Progenitor cell of endocrine pancreas (in vitro differentiated cells): Measurements from ENCODE around the gene VSTM2A. TPM values are rescaled to one million over a fixed set of nuclear protein-coding genes. Genes with fewer than 3 reads are reported as not detected.
"Not testable (repeated sequence)": the region's sequence is repeated elsewhere in the genome, so short reads cannot be mapped to it uniquely, and the experiment has no call there.

Experiments
- DNase-seq: peaks from one replicate; pipeline ENCODE4 v3.0.0; 2021; ENCODE audit warnings: low spot score; ENCODE audit not compliant: unreplicated experiment
- H3K27ac Mint-ChIP-seq: 2 replicates; pipeline ENCODE4 v1.8.0; 2021; ENCODE audit warnings: mild to moderate bottlenecking, moderate library complexity, mixed read lengths
- H3K27me3 Mint-ChIP-seq: 2 replicates; pipeline ENCODE4 v1.8.0; 2021; ENCODE audit warnings: mixed read lengths
- H3K36me3 Mint-ChIP-seq: 2 replicates; pipeline ENCODE4 v1.8.0; 2022; ENCODE audit warnings: mixed read lengths; ENCODE audit not compliant: insufficient read depth
- H3K4me1 Mint-ChIP-seq: 2 replicates; pipeline ENCODE4 v1.8.0; 2021; ENCODE audit warnings: low read depth, mixed read lengths
- H3K4me3 Mint-ChIP-seq: 2 replicates; pipeline ENCODE4 v1.8.0; 2021; ENCODE audit warnings: low read depth, mild to moderate bottlenecking, moderate library complexity, mixed read lengths
- H3K9me3 Mint-ChIP-seq: 2 replicates; pipeline ENCODE4 v1.8.0; 2021; ENCODE audit warnings: low read depth, mixed read lengths
- CTCF ChIP-seq: fragments of 200-600 bp; sonication (generic); IDR thresholded peaks from one replicate; pipeline ENCODE4 v1.5.0; 2021; ENCODE audit warnings: antibody characterized with exemption, mild to moderate bottlenecking; ENCODE audit not compliant: unreplicated experiment
- long read RNA-seq: library from polyadenylated mRNA; unstranded; transcript quantifications from one replicate; pipeline ENCODE4 v2.0.0, GENCODE V29; 2020
- total RNA-seq: library from RNA; stranded (reverse); gene quantifications from 2 replicates; pipeline ENCODE4 v1.2.1, GENCODE V29; 2021

Gene VSTM2A
- 1.1 TPM in 2 replicates for total RNA-seq
- long read RNA-seq: 0 reads

- peaks cover 4% of the 10 kb centered on the region for H3K4me1 Mint-ChIP-seq
- peaks cover 65% of the 10 kb centered on the region for H3K27me3 Mint-ChIP-seq
- peak within 1 kb of the TSS; percentile 68 for H3K4me3 Mint-ChIP-seq
Measured at GRCh38 chr7:54541669-54542625, at the start of gene VSTM2A. Gene VSTM2A, plus strand, starts transcription at chr7:54542375. Its CDS starts 356 bp downstream, at chr7:54542731.

GRCh38 chr7:54504531-54504930 lies 37.6 kb upstream of the VSTM2A start:
- not testable (repeated sequence) for DNase-seq, H3K4me3 Mint-ChIP-seq, H3K9me3 Mint-ChIP-seq, H3K27ac Mint-ChIP-seq, H3K4me1 Mint-ChIP-seq, H3K27me3 Mint-ChIP-seq, H3K36me3 Mint-ChIP-seq

More at GRCh38 chr7:54541669-54542625, at the start of gene VSTM2A:
- H3K9me3 Mint-ChIP-seq: no peaks in the 10 kb centered on the region
- DNase-seq: peak; percentile 64
- no peak within 1 kb of the TSS for H3K27ac Mint-ChIP-seq
- no peaks in the 10 kb centered on the region for H3K36me3 Mint-ChIP-seq
- TF ChIP-seq CTCF: peak; percentile 55

DNA sequence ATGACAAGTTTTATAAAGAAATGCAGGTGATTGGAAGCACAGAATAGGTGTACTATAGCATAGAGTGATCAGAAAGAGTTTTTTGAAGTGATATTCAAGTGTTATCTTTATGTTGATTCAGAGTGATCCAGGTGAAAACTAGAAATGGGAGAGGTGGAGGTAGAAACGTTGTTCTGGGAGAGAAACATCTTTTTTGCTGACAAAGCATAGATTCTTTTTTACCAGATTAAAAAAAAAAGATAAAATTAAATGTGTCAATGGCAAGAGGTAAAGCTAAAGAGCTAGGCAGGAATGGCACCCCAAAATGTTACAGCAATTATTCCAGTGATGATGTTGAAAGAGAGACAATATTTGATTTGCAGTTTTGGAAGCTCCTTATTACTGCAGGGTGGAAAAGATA lies 12.6 kb upstream of the VSTM2A start:
- Mint-ChIP-seq H3K36me3 (no peaks in the 10 kb centered on the region), H3K27ac (no peak overlapping the region), H3K4me3 (no peak overlapping the region), H3K9me3 (no peaks in the 10 kb centered on the region), H3K27me3 (peaks cover 2% of the 10 kb centered on the region), H3K4me1 (no peaks in the 10 kb centered on the region)
- no peak for DNase-seq
- TF ChIP-seq CTCF: no peak

DNA sequence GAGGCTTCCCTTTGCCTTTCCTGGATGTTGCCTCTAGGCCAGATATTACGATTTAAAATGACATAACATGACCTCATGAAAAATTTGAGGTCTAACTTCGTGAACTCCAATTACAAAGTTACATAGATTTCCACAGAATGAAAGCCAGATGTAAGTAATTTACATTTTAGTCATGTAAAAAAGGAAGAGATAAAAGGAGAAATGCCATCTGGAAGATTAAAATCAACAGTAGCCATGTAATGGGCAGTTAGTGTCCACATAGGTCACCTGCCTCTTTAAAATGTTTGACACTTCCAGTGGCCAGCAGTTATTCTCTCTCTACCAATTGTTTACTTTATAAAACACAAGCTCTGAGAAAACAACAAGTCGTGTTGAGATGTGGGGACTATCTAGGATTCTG lies 4.1 kb upstream of the VSTM2A start:
- Mint-ChIP-seq H3K27me3 (peaks cover 44% of the 10 kb centered on the region), H3K36me3 (no peaks in the 10 kb centered on the region), H3K27ac (no peak overlapping the region), H3K4me3 (no peak overlapping the region), H3K4me1 (peaks cover 4% of the 10 kb centered on the region), H3K9me3 (no peaks in the 10 kb centered on the region)
- no peak for TF ChIP-seq CTCF
- DNase-seq: no peak

DNA sequence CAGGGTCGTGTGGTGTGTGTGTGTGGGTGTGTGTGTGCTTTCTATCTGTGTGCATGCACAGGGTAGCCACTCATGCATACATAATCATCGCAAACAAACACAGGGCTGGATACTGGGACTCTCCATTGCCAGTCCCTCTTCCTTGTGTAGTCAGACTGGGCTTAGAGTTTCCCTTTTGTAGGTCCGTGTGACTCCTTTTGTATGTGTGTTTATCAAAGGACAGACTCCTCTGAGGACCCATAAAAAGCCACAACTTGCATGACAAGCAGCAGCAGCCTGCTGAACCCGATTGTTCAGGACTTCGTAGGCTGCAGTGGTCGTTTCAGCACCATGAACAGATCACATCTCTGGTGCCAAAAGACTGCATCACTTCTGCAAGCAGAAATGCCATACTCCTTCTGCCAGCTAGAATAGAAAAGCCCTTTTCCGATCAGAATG lies 895 bp downstream of the VSTM2A start:
- H3K27ac Mint-ChIP-seq: no peak overlapping the region

More for the DNA sequence above, 895 bp downstream of the VSTM2A start:
- no peak for TF ChIP-seq CTCF
- Mint-ChIP-seq H3K4me1 (peaks cover 4% of the 10 kb centered on the region), H3K36me3 (no peaks in the 10 kb centered on the region), H3K9me3 (no peaks in the 10 kb centered on the region), H3K27me3 (peaks cover 73% of the 10 kb centered on the region), H3K4me3 (peak overlapping the region; percentile 63)
- peak; percentile 30 for DNase-seq
